Panc1 (cell line): ENCODE measurements around the gene RALGPS2. TPM values are rescaled to one million over a fixed set of nuclear protein-coding genes. Genes with fewer than 3 reads are reported as not detected.
A peak's percentile ranks its signal among the peaks of the same experiment; 100 is the strongest.

Experiments used
- ATAC-seq: fragments of 200-7000 bp; cut with Tn5 transposase; 2 replicates; pipeline ENCODE4 v1.9.1; 2020; ENCODE audit warnings: mild to moderate bottlenecking, moderate library complexity
- Bru-seq: library from RNA; stranded (reverse); fragments of 400-500 nt; gene quantifications from one replicate; lab custom pipeline; 2021; lab: Mats Ljungman, UMichigan
- BruChase-seq, 2 experiments: library from RNA; stranded (reverse); fragments of 400-500 nt; gene quantifications; one replicate each; lab custom pipeline; 2021; lab: Mats Ljungman, UMichigan
- BruUV-seq: library from RNA; stranded (reverse); fragments of 400-500 nt; replicated peaks from 2 replicates; lab custom pipeline; 2021; lab: Mats Ljungman, UMichigan
- CTCF ChIA-PET: fragments of 300-600 bp; sonication (Branson Sonifier 250); formaldehyde crosslinking; loops from one replicate; lab custom pipeline; 2022; ENCODE audit warnings: antibody characterized with exemption; lab: Charles Lee
- POLR2A ChIA-PET: fragments of 300-600 bp; sonication (Branson Sonifier 250); formaldehyde crosslinking; loops from one replicate; lab custom pipeline; 2022; ENCODE audit warnings: antibody characterized with exemption; lab: Charles Lee
- DNase-seq: peaks from one replicate; pipeline ENCODE4 v3.0.0-alpha.2; 2010; ENCODE audit warnings: low read depth, low spot score
- H3K27ac ChIP-seq: 2 replicates; pipeline ENCODE4 v1.5.1; 2011; ENCODE audit warnings: mild to moderate bottlenecking, low read length, inconsistent platforms
- H3K27me3 ChIP-seq: fragments of 200-500 bp; sonication (Bioruptor generic); 2 replicates; pipeline ENCODE4 v1.6.0; 2014; ENCODE audit warnings: low read length, inconsistent platforms; ENCODE audit not compliant: control insufficient read depth, insufficient read depth
- H3K36me3 ChIP-seq: fragments of 200-500 bp; sonication (Bioruptor generic); 2 replicates; pipeline ENCODE4 v1.5.1; 2014; ENCODE audit warnings: inconsistent platforms, mild to moderate bottlenecking, low read length, moderate library complexity; ENCODE audit not compliant: control insufficient read depth, insufficient read depth
- H3K4me1 ChIP-seq: 2 replicates; pipeline ENCODE4 v1.5.1; 2011; ENCODE audit warnings: inconsistent platforms, mild to moderate bottlenecking, low read length, moderate library complexity; ENCODE audit not compliant: control insufficient read depth, insufficient read depth
- H3K4me3 ChIP-seq, 2 experiments: 2 replicates each; pipeline ENCODE4 v1.5.1; 2011 to 2012; ENCODE audit warnings: low read depth in 2 of 2, low read length in 2 of 2, mild to moderate bottlenecking in 2 of 2, inconsistent platforms in 1 of 2, moderate library complexity in 1 of 2
- H3K9me3 ChIP-seq: fragments of 200-500 bp; sonication (Bioruptor generic); 2 replicates; pipeline ENCODE4 v1.5.1; 2014; ENCODE audit warnings: low read depth, mild to moderate bottlenecking, inconsistent platforms, low read length, moderate library complexity; ENCODE audit not compliant: control insufficient read depth, insufficient read depth
- POLR2AphosphoS5 ChIP-seq: IDR thresholded peaks from 2 replicates; pipeline ENCODE4 v1.6.1; 2012; ENCODE audit warnings: mild to moderate bottlenecking, low read depth, low read length, moderate library complexity
- SIN3A ChIP-seq: IDR thresholded peaks from 2 replicates; pipeline ENCODE4 v1.6.1; 2012; ENCODE audit warnings: low read depth, mild to moderate bottlenecking, low read length, moderate library complexity, borderline replicate concordance; ENCODE audit not compliant: insufficient read depth
- TCF7L2 ChIP-seq: IDR thresholded peaks from 2 replicates; pipeline ENCODE4 v1.6.1; 2011; ENCODE audit warnings: mild to moderate bottlenecking, low read depth, low read length, inconsistent platforms
- in situ Hi-C: cut with HindIII; loops from 2 replicates; pipeline ENCODE4 v1.10.0; 2016; ENCODE audit warnings: low sequenced_read_pairs, low pct_unique_long_range_greater_than_20kb
- intact Hi-C: fragments of 100-400 bp; cut with micrococcal nuclease; formaldehyde crosslinking; loops from one replicate; pipeline ENCODE4 v1.10.0; 2022; ENCODE audit not compliant: unreplicated experiment
- long read RNA-seq: library from polyadenylated mRNA; unstranded; transcript quantifications from one replicate; pipeline ENCODE4 v2.0.0, GENCODE V29; 2021; ENCODE audit not compliant: unreplicated experiment
- polyA plus RNA-seq: library from polyadenylated mRNA; unstranded; fragments of >200 nt; gene quantifications from one replicate; pipeline ENCODE4 v1.2.1, GENCODE V29; 2012; ENCODE audit warnings: missing spikeins; ENCODE audit not compliant: insufficient read length
- total RNA-seq: library from RNA; stranded (reverse); gene quantifications from one replicate; pipeline ENCODE4 v1.2.1, GENCODE V29; 2021; ENCODE audit not compliant: unreplicated experiment
- TF ChIP-seq, protein P1 (sequence below): fragments of 450-650 bp; IDR thresholded peaks from 2 replicates; pipeline ENCODE4 v1.5.1; 2017; ENCODE audit warnings: mild to moderate bottlenecking
- TF ChIP-seq, protein P2 (sequence below), 2 experiments: IDR thresholded peaks; 2 replicates each; pipeline ENCODE4 v1.6.1; 2011 to 2012; ENCODE audit warnings: low read depth in 2 of 2, control low read depth in 1 of 2, low read length in 1 of 2, mild to moderate bottlenecking in 1 of 2, moderate library complexity in 1 of 2; ENCODE audit not compliant: insufficient read depth in 1 of 2

The RALGPS2 gene, protein sequence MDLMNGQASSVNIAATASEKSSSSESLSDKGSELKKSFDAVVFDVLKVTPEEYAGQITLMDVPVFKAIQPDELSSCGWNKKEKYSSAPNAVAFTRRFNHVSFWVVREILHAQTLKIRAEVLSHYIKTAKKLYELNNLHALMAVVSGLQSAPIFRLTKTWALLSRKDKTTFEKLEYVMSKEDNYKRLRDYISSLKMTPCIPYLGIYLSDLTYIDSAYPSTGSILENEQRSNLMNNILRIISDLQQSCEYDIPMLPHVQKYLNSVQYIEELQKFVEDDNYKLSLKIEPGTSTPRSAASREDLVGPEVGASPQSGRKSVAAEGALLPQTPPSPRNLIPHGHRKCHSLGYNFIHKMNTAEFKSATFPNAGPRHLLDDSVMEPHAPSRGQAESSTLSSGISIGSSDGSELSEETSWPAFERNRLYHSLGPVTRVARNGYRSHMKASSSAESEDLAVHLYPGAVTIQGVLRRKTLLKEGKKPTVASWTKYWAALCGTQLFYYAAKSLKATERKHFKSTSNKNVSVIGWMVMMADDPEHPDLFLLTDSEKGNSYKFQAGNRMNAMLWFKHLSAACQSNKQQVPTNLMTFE
- total RNA-seq (5.4 TPM), Bru-seq, nascent RNA (percentile 48 among the genes with signal in this experiment), BruChase-seq, experiment 1, labeled RNA remaining after a 2-hour chase (percentile 44 among the genes with signal in this experiment), BruChase-seq, experiment 2, labeled RNA remaining after a 6-hour chase (percentile 49 among the genes with signal in this experiment)
- 2.0 TPM for polyA plus RNA-seq
- long read RNA-seq, full-length matches to known transcripts, result 1 of 9 reads
- long read RNA-seq, partial matches to known transcripts, result 1 of 9 reads
- long read RNA-seq, other reads (novel, unspliced or antisense), result 7 of 9 reads

DNA sequence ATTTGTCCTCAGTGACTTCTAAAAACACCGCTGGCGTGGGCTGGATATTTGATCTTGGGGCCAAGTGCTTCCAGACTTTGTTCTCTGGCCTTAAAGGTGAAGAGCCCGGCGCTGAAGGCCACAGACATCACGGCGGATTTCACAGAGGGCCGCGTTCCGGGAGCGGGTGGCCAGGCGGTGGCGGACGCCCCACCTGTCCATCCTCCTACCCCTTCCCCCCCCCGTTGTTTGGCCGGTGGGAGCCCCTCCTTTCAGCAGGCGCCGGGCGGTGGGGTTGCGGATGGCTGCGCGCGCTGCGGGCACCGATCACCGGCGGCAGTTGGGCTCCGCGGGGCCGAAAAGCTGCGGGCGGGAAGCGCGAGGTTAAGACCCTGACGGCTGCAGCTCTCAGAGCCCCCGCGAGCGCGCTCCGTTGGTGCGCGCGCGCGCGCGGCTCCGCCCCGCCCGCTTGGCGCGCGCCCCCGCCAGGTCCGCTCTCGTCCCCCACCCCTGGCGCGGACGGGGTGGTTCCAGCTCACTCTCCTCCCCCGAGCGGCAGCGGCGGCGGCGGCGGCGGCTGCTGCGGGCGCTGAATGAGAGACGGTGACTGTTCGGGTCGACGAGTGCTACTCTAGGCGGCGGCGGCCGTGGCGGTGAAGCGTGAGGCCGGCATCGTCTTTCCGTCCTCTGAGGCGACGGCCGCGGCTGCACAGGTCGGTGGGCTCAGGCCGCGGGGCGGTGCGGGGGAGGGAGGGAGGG, at the start of gene RALGPS2:
TSS of gene RALGPS2 (plus strand) at position 517 of the 738 bp plus-strand sequence. CDS start 51,521 bp downstream, outside the sequence.
- Histone ChIP-seq H3K36me3 (peaks cover 2% of the 10 kb centered on the region; the same call in 1 of the 2 replicates), H3K4me1 (0 out of 2 replicates have a peak, but pooled peaks cover 7% of the 10 kb centered on the region), H3K4me3 (peak within 1 kb of the TSS; percentile 58 to 71), H3K9me3 (no peaks in the 10 kb centered on the region), H3K27me3 (peaks cover 28% of the 10 kb centered on the region), H3K27ac (peak within 1 kb of the TSS; percentile 17; the same call in 1 of the 2 replicates)
- DNase-seq (no peak), ATAC-seq (peak; percentile 88)
- CTCF ChIA-PET, result no interaction called here
- BruUV-seq, result no TSS peak
- intact Hi-C loops, result no loop called here
- POLR2A ChIA-PET, result interaction anchor here (0.6 kb wide), 1 partner anchor 1434 kb away, joined by 4 read pairs; no protein-coding TSS in a partner anchor
- in situ Hi-C loops, result no loop called here
- TF ChIP-seq, protein P1, sequence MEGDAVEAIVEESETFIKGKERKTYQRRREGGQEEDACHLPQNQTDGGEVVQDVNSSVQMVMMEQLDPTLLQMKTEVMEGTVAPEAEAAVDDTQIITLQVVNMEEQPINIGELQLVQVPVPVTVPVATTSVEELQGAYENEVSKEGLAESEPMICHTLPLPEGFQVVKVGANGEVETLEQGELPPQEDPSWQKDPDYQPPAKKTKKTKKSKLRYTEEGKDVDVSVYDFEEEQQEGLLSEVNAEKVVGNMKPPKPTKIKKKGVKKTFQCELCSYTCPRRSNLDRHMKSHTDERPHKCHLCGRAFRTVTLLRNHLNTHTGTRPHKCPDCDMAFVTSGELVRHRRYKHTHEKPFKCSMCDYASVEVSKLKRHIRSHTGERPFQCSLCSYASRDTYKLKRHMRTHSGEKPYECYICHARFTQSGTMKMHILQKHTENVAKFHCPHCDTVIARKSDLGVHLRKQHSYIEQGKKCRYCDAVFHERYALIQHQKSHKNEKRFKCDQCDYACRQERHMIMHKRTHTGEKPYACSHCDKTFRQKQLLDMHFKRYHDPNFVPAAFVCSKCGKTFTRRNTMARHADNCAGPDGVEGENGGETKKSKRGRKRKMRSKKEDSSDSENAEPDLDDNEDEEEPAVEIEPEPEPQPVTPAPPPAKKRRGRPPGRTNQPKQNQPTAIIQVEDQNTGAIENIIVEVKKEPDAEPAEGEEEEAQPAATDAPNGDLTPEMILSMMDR, result no peak
- TF ChIP-seq, protein P2, sequence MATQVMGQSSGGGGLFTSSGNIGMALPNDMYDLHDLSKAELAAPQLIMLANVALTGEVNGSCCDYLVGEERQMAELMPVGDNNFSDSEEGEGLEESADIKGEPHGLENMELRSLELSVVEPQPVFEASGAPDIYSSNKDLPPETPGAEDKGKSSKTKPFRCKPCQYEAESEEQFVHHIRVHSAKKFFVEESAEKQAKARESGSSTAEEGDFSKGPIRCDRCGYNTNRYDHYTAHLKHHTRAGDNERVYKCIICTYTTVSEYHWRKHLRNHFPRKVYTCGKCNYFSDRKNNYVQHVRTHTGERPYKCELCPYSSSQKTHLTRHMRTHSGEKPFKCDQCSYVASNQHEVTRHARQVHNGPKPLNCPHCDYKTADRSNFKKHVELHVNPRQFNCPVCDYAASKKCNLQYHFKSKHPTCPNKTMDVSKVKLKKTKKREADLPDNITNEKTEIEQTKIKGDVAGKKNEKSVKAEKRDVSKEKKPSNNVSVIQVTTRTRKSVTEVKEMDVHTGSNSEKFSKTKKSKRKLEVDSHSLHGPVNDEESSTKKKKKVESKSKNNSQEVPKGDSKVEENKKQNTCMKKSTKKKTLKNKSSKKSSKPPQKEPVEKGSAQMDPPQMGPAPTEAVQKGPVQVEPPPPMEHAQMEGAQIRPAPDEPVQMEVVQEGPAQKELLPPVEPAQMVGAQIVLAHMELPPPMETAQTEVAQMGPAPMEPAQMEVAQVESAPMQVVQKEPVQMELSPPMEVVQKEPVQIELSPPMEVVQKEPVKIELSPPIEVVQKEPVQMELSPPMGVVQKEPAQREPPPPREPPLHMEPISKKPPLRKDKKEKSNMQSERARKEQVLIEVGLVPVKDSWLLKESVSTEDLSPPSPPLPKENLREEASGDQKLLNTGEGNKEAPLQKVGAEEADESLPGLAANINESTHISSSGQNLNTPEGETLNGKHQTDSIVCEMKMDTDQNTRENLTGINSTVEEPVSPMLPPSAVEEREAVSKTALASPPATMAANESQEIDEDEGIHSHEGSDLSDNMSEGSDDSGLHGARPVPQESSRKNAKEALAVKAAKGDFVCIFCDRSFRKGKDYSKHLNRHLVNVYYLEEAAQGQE (IDR thresholded peaks at IDR 0.05; ENCODE audit: insufficient read depth in 1 of 2, low read depth in 2 of 2, low read length in 1 of 2), result no peak
- TF ChIP-seq POLR2AphosphoS5, result no peak

DNA sequence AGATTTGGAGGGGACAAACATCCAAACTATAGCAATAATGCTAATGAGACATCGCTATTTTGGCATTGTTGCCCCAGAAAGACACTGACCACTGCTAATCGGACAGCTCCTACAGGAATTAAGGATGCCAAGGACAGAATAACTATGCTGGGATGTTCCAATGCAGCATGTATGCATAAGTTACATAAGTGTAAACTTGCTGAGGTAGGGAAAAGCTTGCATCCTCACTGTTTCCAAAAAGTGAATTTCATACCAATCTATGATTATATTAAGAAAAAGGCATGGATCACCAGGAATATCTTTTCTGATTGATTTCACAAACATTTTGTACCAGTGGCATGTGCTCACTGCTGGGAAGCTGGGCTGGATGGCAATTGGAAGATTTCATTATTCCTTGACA, 45.8 kb upstream of the RALGPS2 start:
- no peak overlapping the region for H3K4me3 ChIP-seq
- no peaks in the 10 kb centered on the region for H3K4me1 ChIP-seq
- TF ChIP-seq TCF7L2, result no peak
- no peak for TF ChIP-seq POLR2AphosphoS5
- TF ChIP-seq SIN3A, result no peak
- TF ChIP-seq, protein P1, result no peak
- TF ChIP-seq, protein P2 (IDR thresholded peaks at IDR 0.05; ENCODE audit: insufficient read depth in 1 of 2, low read depth in 2 of 2, low read length in 1 of 2), result no peak
- POLR2A ChIA-PET, result no interaction called here
- CTCF ChIA-PET, result no interaction called here
- H3K27me3 ChIP-seq, result no peaks in the 10 kb centered on the region
- no peaks in the 10 kb centered on the region for H3K9me3 ChIP-seq
- no peaks in the 10 kb centered on the region for H3K36me3 ChIP-seq
- no TSS peak for BruUV-seq
- DNase-seq (no peak), ATAC-seq (no peak)
- in situ Hi-C loops (no loop called here), intact Hi-C loops (no loop called here)
- no peak overlapping the region for H3K27ac ChIP-seq
